NOMO-1 (cell line): Measurements from ENCODE around the gene MAGEA9.
"Not testable (repeated sequence)": the region's sequence is repeated elsewhere in the genome, so short reads cannot be mapped to it uniquely, and the experiment has no call there.

ENCODE experiments used
- DNase-seq, 2 experiments: peaks; one replicate each; lab custom pipeline; 2025; ENCODE audit not compliant: unreplicated experiment in 2 of 2; lab: John Stamatoyannopoulos, UW

Gene MAGEA9

DNA sequence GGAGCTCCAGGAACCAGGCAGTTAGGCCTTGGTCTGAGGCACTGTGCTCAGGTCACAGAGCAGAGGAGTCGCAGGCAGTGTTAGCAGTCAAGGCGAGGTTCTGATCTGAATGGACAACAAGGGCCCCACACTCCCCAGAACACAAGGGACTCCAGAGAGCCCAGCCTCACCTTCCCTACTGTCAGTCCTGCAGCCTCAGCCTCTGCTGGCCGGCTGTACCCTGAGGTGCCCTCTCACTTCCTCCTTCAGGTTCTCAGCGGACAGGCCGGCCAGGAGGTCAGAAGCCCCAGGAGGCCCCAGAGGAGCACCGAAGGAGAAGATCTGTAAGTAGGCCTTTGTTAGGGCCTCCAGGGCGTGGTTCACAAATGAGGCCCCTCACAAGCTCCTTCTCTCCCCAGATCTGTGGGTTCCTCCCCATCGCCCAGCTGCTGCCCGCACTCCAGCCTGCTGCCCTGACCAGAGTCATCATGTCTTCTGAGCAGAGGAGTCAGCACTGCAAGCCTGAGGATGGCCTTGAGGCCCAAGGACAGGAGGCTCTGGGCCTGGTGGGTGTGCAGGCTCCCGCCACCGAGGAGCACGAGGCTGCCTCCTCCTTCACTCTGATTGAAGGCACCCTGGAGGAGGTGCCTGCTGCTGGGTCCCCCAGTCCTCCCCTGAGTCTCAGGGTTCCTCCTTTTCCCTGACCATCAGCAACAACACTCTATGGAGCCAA lies 26.2 kb downstream of the MAGEA9 start:
- no peak for DNase-seq

DNA sequence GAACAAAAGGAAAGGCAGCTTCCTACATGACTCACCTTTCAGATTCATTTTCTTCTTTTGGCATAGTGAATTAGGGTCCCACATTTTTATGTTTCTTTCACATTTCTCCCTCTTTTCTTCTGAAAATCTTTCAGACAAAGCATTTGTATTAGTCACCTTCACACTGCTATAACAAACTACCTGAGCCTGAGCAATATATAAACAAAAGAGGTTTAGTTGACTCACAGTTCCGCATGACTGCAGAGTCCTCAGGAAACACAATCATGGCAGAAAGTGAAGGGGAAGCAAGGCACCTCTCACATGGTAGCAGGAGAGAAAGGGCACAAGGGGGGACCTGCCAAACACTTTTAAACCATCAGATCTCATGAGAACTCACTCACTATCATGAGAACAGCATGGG lies 36.9 kb downstream of the MAGEA9 start:
- DNase-seq = no peak

DNA sequence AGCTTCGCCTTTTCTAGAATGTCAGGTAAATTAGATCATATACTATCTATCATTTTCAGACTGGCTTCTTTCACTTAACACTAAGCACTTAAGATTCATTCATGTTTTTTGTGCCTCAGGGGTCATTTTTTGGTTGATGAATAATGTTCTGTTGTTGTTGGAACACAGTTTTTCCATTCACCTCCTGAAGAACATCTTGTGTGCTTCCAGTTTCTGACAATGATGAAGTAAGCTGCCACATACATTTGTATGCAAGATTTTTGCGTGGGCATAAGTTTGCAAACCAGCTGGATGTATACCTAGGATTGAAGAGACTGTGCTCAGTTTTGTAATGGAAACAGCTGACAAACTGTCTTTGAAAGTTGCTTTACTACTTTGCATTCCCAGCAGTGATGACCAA lies 37.6 kb downstream of the MAGEA9 start:
- DNase-seq = no peak

DNA sequence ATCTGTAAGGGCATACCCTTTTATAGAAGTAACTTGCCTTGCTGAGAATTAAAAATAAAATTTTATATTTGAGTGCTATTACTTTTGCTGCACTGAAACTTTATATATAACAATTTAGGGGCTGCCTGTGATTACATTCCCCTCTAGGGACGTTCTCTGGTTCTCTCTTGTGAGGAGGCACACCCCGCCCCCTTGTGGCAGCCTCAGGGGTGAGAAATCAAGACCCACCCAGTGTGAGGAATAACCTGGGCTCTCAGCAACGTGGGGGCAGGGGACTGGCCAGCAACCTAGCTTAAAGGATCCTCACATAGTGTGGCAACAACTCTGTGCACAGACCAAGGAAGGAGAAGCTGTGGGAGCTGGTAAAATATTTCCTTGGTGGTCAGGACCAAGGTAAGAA lies 43.7 kb downstream of the MAGEA9 start:
- no peak for DNase-seq

DNA sequence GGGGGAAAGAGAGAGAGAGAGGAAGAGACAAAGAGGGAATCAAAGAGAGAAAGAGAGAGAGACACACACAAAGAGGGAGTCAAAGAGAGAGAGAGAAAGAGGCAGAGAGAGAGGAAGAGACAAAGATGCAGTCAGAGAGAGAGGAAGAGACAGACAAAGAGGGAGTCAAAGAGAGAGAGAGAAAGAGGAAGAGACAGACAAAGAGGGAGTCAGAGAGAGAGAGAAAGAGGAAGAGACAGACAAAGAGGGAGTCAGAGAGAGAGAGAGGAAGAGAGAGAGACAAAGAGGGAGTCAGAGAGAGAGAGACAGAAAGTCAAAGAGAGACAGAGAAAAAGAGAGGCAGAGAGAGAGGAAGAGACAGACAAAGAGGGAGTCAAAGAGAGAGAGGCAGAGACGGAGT lies 45.5 kb downstream of the MAGEA9 start:
- no peak for DNase-seq

DNA sequence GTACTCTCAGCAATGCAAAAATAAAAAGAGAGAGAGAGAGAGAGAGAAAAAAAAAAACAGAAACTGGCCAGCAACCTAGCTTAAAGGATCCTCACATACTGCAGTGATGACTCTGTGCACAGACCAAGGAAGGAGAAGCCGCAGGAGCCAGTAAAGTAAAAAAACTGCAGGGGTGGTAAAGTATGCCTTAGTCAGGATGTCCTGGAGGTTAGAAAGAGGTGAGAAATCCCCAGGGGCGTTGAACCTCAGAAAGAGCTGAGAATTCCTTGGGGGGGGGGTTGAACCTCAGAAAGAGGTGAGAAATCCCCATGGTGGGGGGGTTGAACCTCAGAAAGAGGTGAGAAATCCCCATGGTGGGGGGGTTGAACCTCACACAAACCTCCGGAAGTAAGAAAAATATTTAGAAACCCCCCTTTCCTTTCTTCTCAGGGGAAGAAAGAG lies 48.0 kb downstream of the MAGEA9 start:
- no peak for DNase-seq

DNA sequence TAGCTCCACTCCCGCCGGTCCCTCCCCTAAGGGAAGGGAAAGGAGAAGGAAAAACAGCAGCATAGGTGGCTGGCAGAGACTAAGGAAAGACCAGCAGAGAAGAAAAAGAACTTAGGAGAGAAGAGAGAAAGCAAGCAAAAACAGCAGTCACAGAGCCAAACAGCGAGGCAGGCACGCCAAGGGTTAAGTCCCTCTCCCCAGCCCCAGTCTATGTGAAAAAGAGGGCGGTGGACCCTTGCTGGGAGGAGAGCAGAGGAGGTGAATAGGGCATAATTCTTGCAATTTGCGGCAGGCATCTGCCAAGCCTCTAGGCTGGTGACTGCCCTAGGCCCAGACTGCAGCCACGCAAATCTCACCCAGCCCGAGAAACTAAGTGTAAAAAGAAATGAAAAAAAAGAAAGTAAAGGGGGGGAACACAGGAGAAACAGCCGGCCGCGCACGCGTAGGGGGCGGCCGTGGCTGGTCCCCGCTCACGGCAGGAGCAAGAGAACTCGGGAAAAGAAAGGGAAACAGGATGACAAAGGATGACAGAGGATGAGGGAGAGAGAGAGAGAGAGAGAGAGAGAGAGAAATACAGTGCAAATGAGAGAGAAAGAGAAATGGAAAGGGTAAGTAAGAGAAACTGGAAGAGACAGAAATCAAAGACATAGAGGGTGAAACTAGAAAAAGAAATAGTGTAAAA lies 48.6 kb downstream of the MAGEA9 start:
- DNase-seq = no peak

DNA sequence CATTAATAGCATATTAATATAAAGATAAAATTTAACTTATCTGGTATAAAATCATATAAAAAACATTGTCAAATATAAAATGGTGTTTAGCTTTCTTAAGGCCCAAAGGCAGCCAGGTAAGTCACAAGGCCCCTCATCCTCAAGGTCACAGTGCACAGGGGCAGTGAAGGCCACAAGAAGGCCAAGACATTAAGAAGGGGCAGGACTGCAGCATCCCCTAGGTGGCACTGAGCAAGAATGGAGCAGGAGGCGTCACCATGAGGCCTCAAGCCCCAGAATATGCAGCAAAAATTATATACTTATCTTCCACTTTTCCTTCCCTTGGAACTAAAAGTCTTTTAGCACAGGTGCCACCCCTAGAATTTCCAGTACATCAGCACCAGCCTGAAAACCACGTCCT lies 49.7 kb downstream of the MAGEA9 start:
- no peak for DNase-seq

DNA sequence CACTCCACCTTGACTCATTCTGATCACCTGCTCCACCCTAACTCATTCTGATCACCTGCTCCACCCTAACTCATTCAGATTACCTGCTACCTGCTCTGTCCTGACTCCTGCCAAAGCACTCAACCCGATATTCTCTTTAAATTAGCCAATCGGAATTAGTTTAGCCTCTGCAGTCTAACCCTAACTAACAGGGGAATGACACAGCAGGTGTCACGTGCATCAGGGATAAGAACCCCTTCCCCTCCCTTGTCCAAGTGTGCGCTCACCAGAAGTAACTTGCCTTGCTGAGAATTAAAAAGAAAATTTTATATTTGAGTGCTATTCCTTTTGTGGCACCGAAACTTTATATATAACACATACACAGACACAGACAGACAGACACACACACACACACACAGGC lies 55.0 kb downstream of the MAGEA9 start:
- not testable (repeated sequence) for DNase-seq

DNA sequence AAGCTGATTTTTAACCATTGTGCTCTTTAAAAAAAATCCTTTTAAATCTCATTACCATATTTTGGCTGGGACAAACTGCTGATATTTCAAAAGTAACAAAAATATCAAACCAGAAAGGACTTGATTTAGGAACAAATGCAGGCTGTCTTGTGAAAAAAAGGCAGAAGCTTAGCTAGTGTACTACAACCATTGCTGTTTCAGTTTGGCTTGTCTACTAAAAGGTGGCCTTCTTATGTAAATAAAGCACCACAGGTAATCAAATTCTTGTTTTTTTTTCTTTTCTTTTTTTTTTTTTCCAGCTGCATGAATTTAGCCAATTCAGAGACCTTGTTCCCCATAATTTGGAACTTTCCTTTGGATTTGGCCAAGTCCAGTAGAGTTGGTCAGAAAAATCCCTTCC lies 55.4 kb downstream of the MAGEA9 start:
- no peak for DNase-seq
